Cerebellar cortex (tissue), 1 donor: Measurements from ENCODE around the gene ARHGAP42.

Source experiments
- DNase-seq: peaks from one replicate; pipeline ENCODE4 v3.0.0-alpha.2; 2015; ENCODE audit warnings: low spot score

The ARHGAP42 gene

DNA sequence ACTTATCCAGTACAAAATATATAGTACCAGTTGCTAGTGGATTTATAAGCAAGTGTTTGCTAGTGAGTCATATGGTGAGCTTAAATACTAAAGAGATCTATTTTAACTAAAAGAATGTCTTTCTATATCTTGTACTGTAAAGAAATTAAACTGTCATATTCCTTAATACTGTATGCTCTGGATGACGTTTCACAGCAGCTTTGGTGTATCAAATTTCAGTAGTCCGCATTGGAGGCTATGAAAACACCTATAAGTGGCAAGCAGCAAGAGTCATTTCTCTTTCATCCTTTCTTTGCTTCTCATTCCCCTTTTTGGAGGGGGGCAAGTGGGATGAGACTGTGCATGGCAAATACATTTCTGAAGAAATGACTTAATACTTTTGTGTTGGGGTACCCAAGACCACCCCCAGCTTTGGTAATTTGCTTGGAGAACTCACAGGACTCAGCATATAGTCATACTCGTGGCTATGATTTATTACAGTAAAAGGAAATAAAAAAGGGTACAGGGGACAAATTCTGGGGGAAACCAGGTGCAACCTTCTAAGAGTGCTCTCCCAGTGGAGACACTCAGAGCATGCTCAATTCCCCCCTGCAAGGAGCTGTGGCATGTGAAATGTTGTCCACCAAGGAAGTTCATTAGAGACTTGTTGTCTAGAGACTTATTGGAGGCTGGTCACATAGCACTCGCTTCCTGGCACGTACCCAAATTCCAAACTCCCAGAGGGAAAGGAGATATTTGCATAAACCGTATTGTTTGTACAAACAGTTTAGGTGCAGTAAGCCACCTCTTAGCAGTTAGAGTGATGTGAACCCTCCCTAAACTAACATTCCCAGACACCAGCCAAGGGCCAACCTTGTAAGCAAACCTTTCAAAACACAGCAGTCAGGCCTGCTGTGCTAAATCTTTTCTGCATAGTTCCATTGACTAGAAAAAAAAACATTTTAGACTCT is 231.7 kb downstream of the ARHGAP42 start:
- DNase-seq, result no peak

DNA sequence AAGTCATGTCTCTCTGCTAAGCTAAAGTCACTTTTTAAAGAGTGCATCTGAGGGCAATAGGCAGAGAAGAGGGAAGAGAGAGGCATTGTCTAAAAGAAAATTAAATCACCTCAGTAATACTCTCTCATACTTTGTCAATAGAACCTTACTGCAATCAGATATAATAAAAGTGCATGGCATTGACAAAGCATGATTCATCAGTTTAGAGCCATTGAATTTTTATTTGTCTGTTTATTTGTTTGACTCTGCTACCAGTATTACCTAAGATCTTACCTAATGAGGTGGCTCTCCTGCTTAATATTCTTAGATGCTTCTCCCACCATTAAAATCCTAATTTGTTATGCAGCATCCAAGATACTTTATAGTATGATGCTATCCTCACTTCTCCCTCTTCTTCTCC is 233.5 kb downstream of the ARHGAP42 start:
- DNase-seq, result no peak

DNA sequence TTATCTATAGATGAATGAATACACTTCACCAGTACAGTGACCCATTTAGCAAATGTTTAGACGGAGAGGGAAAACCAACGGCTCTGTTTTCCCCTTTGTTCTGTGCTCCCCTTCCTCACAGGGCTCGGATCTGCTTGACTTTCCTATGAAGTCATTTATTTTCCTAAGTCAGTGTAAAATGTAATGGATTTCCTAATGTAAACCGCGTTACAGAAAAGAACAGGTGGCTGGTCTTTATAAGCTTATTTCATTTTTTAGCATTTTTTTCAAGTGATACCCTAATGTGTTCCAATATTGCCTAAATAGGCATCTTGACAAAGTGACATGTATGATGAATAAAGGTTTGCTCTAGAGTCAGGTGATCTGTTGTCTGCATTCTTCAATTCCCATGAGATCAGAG is 235.0 kb downstream of the ARHGAP42 start:
- no peak for DNase-seq

DNA sequence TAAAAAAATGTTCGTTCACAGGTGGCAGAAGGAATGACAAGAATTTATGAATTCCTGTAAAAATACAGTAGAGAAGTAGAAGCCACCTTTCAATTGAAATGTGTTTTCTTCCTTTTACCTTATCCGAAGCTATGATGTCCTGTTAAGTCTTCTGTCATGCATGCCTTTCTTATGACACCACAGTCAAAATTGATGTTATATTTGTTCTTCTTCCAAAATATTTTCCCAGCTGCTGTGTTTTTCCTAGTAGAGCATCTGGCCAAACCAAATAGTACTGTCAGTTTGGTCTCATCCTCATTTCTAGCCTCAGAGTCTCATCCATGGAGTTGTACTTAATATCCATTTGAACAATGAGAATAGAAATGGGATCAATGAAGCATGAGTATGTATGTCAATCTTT is 236.5 kb downstream of the ARHGAP42 start:
- no peak for DNase-seq

DNA sequence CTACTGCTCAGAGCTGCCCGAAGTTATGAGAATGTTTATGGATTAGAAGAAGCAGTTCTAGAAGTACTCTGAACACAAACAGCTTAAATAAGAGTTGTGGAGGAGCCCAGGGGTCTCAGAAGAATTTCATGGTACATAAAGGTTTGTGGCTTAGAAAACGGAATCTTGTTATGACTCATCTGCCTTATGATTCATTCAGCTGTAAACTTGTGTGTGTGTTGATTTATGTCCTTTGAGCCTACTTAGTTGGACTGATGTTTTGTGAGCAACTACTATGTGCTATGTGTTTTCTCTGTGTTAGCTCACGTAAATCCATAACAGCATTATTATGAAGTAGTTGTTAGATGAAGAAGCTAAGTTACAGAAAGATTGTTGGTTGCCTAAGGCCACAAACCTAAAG is 238.8 kb downstream of the ARHGAP42 start:
- no peak for DNase-seq

DNA sequence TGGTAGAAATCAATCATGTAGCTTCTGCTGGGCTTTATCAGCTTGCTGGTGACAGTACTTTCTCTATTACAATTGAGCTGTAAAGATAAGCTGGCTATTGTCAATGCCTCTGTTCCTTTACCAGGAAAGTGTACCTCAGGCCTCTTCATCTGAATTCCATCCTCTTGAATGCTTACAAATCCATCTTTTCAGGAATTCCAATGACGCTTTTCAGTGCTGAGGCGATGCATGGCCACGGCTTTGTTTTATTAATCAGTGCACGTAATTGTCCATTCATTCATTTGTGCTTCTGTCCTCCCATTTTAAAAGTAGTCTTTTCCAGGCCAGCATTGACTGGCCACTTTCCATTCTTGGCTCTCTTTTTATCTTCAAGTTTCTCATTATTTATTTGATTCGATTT is 240.5 kb downstream of the ARHGAP42 start:
- DNase-seq, result no peak

DNA sequence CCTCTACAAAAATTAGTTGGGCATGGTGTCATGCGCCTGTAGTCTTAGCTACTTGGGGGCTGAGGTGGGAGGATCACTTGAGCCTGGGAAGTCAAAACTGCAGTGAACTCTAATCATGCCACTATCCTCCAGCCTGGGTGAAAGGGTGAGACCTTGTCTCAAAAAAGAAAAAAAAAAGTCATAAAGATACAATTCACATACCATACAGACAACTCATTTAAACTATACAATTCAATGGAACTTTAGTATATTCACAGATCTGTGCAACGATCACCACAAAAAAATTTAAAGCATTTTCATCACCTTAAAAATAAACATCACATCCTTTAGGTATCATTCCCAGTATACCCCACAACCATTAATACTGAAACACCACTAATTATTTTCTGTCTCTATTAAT is 241.3 kb downstream of the ARHGAP42 start:
- DNase-seq, result no peak

DNA sequence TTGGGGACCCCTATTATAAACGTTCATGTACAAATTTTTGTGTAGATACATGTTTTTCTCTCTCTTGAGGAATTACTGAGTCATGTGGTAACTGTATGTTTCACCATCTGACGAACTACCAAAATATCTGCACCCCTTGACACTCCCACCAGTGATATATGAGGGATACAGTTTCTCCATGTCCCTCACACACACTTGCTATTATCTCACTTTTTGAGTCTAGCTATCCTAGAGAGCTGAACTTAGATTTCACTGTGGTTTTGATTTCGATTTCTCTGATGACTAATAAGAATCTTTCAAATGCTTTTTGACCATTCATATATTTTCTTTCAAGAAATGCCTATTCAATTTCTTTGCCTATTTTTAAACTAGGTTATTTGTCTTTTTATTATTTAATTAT is 242.3 kb downstream of the ARHGAP42 start:
- DNase-seq, result no peak

DNA sequence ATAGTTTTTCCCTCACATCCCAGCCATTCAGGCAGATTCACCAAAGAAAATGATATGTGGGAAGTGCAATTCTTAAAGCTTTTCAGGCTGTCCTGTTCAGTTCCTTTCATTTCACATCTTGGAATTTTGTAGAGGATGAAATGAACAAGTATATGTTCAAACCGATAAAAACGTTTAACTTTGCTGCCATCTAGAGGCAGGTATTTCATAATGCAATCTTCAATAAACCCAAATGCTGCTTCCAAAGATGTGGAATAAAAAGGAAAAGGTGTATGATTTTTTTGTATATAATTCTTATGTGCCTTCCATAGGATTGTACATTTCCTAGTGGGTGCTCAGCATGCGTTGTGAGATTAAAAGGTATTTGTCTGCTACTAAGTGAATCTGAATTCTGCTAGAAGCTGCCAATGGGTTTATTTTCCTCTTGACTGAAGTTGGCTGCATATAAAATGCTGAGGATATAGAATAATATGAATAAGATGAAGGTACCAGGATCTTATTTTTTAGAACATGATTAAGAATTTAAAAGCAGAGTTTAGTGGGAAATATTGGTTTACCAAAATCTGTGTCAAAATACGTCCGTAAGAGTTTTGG is 243.2 kb downstream of the ARHGAP42 start:
- DNase-seq, result peak; percentile 74

DNA sequence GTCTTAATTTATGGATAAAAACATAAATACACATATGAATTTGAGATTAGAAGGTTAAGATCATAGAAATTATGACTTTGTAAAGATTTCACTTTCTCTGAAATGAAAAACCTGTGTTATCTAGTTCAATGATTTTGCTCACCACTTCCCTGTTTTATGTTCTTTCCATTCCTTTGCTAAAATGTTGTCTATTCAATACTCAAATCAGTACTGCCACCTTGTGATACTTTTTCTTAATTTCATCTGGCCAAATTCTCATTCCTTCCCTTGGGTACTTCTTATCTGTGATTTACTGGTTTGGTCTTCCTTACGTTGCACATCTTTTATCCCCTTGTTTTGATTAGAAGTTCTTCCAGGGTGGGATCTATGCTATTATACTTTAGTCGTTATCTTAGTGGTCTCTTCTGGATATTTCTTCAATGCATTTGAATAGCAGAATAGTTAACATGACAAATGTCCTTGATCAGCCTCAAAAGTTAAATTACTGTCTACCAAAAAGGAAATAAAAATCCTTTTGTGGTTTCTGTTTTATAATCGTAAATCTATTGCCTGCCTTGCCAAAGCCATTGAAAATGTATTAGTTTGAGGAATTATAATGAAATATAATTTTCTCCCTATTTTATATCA is 245.5 kb downstream of the ARHGAP42 start:
- peak; percentile 19 for DNase-seq

DNA sequence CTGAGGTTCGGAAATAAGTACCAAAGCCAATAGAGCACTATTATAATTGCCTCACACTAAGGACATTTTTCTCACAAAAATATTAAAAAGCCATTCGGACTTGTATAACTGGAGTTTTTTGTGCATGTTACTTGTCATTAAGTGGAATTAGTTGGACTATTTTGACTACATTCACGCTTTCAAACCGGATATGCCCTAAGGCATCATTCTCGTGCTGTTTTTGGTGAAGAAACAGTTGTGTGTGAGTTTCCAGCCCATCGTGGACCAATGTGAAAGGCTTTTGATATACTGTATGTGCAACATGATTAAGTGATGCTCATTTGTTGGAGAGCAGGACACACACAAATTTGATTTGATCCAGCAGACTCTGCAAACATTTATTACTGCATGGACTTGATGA is 249.7 kb downstream of the ARHGAP42 start:
- DNase-seq, result no peak

DNA sequence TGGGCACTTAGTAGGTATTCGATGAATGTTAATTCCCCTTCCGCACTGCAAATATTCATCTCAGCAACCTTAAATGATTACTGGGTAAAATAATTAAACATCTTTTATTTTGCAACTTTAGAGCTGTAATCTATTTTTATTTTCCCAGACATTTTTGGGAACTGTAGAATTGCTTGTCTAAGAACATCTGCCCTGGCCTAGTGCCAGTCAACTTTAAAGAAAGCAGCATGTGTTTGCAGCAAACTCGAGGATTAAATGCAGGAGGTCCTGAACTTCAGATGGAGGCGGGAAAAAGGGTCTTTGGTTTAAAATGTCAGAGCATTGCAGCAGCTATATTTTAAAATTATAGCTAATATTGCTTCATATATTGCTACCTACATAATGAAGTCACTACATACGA is 252.5 kb downstream of the ARHGAP42 start:
- no peak for DNase-seq

DNA sequence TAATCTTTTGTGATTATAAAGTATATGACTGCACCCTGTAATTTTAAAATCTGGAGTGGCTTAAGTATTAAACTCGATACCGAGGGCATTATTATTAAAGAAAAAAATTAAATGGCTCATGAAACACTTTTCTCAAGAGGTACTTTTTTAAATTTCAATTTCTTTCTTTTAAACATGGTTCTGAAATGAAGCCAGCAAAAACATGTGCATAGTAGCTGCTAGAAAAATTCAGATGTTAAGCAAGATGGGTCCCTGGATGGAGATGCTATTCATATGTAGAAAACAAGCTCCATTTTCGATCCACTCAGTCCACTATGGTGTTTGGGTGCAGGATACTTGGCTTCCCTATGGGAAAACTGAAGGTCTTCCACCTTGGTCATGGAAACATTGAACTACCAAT is 253.0 kb downstream of the ARHGAP42 start:
- DNase-seq, result no peak

DNA sequence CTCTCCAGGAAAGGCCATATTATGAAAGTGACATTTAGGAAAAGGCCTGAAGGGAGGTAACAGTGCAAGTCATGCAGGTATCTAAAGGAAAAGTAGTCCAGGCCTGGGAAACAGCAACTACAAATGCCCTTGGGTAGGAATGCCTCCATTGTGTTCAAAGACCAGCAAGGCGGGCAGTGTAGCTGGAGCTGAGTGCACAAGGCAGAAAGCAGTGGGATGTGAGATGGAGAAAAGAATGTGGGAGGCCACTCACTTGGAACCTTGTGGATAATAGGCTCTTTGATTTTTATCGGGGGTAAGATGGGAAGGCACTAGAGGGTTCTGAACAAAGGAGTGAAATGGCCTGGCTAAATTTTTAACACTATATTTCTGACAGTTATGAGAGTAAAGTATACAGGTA is 253.9 kb downstream of the ARHGAP42 start:
- no peak for DNase-seq

DNA sequence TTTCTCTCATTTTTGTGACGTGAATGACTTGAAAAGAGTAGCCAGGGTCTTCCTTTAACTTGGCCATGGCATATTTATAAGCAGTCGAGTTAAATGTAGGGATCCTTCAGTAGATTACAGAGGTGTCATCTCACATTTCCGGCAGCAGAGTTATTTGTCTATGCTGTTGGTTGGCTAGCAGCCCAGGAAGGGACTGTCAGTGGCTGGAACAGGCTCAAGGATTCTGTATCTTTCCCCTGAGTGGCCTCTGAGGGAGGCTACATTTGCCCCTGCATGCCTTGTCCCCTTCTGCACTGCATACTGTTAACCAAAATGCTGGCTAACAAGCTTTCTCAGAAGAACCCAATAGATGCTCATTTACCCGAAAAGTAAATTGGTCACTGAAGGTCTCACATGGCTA is 254.9 kb downstream of the ARHGAP42 start:
- no peak for DNase-seq

DNA sequence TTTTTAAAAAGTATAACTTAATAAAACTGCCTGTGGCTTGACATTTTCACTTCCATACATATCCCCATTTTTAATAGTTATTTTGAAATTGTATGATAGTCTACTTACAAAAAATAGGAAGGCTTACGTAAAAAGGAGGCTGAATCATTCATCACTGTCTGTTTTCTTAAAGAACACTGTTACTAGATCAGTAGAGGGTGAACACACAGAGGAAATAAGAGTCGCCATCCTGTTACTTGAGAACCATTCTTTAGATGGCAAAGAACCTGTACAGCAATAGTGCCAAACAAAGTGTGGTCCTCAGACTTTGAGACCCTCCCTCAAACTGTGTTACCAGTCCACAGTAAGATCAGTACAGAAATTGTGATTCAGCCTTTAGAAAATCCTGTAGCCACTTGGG is 261.8 kb downstream of the ARHGAP42 start:
- DNase-seq, result no peak

DNA sequence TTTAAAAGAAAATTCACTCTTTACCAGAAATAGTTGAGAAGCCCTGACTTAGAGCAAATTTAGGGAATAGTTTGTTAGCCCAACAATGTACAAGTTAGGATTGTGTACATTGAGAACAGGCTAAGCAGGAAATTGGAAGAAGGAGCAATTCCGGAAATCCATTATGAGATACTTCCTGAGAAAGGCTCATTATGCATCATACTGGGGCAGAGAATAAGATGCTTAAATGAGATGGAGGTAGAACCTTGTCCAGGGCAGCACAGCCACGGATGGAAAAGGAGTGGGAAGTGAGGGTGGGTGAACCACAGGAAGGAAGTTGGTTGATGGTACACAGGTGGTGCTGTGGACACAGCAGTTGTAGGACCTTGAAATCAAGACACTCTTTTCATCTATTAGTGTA is 262.4 kb downstream of the ARHGAP42 start:
- DNase-seq, result no peak

DNA sequence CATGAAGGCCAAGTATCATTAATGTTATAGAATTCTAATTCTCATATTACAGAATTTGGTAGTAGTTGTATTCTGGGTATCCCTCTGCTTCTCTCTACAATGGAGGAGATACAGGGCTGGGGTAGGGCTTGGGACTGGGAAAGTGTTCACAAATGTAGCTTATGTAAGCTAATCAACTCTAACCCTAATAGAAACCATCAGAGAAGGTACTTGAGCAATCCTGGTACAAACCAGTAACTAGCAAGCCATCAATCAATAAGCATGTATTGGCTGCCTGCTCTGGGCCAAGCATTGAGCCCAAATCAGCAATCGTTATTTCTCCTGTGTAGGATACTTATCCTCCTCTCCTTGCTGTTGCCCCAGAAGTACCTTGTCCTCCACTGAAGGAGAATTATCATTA is 268.2 kb downstream of the ARHGAP42 start:
- no peak for DNase-seq

DNA sequence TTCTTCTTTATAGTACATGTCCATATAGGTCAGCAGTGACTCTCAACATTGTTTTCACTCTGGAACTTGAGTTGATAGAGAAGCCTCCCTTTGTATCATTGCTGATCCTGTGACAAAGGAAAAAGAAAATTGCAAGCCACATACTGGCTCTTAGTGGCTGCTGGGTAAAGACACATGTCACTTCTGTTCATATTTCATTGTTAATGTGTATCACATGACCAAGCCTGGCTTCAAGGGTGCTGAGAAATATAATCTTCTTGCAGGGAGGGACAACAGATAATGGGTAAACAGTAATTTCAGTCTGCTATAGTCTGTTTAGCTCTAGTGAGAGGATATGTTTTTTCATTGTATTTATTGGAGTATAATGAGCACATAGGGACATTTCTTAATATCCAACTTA is 269.3 kb downstream of the ARHGAP42 start:
- DNase-seq, result no peak

DNA sequence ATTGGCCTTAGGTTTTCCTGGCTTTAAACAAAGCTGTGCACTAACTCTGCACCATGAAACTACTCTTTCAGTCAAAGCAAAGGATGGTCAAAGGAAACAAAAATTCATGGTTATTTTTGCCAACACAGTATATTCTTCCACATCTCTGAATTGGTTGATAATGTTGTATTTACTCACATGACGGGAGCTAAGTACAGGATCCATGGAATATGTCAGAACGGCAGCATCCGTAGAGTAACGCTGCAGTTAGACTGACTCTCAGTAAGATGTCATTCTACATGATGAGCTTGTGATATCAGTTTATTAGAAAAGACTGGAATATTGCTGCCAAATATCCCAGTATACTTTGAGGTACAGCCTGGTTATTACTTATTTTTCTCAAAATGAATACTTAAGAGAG is 270.4 kb downstream of the ARHGAP42 start:
- DNase-seq, result no peak

DNA sequence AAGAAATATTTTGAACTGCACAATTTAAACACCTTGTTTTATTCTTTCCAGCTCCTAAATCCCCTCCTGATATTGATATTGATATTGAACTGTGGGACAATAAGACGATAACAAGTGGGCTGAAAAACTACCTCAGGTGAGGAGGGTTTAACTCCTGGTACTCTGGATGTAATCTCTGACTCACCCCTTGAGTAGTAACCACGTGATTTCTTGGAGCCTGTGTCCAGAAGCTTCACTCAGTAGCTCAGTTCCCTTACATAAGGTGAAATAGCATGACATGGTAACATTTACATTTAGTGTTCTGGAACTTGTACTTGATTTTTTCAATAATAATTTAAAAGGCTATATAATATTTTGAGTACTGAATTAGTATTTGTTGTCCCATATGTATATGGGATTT is 274.5 kb downstream of the ARHGAP42 start:
- DNase-seq, result no peak

DNA sequence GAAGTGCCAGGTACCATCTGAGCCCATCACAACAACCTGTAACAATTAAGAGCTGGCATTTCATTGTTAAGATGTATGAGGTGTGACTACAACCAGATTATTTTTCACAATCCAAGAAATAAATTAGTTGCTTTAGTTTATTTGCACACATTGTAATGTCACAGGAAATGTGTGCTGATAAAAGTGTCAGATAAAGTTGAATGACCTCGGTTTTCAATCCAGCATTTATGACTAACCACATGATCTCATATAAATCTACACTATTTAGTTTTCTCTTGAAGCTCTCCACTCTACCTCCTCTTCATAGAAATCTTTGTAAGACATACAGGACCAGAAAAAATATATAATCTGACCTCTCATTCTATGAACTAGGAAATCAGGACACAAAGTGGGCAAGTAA is 276.3 kb downstream of the ARHGAP42 start:
- DNase-seq, result no peak

DNA sequence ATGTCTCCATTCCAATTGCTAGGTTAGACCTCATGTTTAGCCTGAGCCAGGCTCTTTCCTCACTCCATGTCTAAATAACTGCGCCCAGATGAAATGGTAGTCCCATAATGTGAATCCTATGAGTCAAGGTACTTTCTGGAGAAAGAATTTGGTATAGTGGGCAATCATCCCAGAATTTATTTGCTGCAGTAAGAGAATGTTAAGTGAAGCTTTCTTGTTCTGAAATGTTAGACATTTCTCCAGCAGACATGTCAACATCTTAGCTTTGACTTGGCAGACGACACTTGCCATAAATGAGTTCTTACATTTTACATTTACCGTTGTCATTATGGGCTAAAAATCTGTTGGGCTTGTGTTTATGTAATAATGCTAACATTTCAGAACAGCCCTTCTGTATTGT is 277.3 kb downstream of the ARHGAP42 start:
- DNase-seq, result no peak
